Inferior parietal cortex (tissue), 1 donor: ENCODE measurements around the gene WIPI1.
"Not testable (repeated sequence)": the region's sequence is repeated elsewhere in the genome, so short reads cannot be mapped to it uniquely, and the experiment has no call there.

Experiments used
- DNase-seq: peaks from one replicate; pipeline ENCODE4 v3.0.0-alpha.2; 2016; ENCODE audit errors: extremely low spot score

The WIPI1 gene

DNA sequence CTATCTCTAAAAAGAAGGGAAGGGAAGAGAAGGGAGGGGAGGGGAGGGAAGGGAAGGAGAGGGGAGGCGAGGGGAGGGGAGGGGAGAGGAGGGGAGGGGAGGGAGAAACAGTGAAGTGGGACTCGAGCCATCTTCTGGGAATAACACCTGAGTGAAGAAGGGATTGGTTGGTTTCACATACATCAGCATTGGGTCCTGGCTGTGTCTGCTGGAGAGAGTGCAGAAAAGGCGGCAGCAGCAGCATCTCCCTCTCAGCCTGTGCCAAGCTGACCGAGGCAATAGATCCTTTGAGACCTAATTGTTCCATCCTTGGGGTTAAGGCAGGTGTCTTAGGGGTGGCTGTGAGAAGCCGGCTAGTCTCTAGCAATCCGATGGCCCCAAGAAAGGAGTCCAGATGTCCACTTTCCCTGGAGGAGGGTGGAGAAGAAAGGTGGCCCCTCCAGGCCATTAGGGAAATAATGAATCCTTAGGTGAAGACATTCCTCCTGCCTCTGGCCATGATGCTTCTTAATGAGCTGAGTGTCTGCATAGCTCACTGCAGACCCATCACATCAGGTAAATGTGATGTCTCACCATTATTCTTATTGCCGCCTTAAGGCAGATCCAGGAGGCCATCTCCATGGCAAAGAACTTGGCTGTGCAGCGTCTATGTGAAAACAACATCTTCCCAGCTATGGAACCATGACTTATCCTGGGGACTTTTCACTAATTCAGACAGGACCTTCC lies 71.6 kb downstream of the WIPI1 start:
- DNase-seq = no peak

DNA sequence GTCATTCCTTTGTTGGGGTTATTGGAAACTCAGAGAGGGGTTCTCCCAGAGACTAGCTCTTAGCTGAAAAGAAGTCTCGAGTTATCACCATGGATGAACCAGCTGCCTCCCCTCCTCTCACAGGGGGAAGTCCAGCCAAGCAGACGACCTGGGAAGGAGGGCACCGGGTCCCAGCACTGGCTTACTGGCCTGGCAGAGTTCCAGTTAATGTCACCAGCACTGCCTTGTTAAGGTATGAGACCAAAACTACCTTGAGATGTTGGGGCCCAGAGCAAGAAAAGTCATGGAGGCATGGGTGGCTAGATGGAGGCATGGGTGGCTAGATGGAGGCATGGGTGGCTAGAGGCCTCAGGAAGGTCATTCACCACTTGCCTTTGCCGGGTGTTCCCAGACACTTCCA lies 72.4 kb downstream of the WIPI1 start:
- DNase-seq = no peak

DNA sequence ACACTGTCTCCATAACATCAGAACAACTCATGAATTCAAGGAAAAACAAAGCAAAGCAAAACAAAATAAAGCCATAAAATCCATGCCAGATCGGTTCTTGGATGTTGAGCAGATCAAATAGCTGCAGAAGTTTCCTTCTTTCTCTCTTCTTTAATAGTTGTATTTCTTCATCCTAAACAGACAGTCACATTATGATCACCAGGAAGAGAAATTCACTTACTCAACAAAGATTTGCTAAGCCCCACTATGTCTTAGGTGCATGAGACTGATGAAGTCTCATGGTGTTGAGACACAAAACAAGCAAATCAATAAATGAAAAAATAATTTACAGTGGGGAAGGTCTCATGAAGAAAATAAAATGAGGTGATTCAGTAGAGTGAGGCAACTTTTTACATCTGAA lies 72.8 kb downstream of the WIPI1 start:
- no peak for DNase-seq

DNA sequence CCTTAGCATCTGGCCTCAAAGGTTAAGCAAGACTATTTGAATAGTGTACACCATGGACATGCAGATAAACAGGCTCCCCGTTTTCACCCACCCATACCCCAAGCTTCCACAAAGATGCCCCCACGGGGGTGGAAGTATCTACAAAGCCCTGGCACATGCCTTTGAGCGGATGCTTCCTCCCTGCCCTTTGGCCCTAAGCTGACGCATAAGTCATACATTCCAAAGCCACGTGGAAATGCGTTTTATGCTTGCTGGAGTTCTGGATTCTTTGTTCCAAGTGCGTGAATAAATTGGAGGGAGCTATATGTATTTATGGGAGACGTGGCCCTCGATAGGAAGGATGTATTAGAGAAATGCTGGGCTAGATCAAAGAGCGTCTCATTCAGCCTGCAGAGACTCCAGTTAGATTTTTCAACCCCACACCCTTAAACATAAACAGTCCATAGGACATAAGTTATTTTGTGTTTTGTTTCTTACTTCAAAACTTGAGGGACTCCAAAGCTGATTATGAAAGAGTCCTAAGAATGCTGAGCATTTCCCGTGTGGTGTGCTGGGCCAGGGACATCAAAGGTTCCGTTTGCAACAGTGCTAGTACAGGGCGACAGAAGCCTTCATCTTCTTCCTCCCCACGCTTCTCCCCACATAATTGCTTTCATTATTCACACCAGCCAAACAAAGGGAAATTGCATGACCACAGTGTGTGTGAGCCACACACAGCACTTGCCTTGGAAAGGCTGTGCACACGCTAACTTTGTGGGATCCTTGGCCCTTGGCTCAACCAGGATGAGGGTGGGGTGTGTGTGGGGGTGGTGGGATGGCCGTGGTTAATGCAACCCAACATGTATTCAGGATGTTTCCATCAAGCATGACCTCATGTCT lies 73.6 kb downstream of the WIPI1 start:
- DNase-seq = no peak

DNA sequence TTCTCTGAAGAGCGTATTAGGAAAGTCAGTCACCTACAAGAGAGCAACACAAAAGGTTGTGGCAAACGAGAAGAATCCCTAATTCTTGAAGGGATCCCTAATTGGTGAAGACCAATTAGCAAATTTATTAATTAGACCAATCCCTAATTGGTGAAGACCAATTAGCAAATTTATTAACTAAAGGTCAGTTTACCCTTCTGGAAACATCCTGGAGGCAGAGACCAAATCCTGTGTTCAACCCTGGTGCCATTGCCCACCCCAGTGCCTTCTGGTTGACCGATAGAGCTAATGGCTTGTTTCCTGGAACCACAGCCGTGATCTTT lies 74.2 kb downstream of the WIPI1 start:
- no peak for DNase-seq

DNA sequence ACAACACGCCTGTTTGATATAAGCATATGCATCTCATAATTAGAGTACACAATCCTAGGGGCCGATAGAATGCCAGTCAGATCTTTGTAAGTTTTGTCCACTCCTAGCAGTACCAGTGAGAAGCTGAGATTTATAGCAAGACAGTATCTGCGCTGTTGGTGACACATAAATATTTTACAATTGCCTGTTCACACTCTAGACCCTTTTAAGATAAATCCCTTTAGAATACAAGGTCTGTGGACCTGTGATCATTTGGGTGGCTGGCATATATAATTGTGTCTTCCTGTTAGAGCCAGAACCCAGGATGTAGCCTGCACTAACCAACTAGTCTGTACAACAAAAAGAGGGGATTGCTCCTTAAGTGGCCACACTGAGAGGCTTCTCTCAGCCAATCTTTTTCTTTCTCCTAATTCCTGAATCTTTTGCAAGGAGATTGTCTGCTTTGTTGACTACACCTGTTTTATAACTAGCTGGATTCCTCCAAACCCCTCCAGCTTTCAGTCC lies 74.7 kb downstream of the WIPI1 start:
- DNase-seq = no peak

DNA sequence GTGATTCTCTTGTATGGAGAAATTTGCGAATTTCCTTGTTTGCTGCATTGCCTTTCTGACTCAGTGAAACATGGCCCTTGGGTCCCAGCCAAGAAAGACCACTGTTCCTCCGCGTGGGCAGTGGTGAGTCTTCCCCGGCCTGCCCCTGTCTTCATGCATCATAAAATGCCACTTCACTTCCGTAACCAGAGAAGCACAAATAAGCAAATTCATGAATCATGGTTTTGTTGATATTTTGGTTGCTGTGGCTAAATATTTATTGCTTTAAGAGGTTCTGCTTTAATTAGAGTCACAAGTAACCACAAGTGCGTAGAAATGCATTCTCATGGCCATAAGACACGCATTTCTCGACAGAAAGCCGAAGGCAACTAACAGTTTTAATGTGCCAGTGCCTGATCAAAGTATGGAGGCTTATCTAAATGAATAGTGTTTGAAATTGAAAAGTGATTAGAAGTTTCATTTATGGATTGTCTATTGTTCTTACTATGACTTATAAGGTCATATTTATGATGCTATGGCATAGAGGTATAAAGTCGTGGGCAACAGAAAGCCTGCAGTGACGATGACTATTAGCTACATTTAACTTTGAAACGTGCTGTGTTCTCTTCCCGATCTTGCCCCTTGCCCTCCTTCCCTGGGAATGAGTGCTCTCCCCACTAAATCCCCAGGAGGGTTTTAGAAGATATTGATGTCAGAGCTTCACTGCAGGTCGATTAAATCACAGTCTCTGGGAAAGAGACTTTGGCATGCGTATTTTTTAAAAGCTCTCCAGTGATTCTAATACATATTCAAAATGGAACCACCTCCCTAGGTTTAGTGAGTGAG lies 76.0 kb downstream of the WIPI1 start:
- DNase-seq = no peak

DNA sequence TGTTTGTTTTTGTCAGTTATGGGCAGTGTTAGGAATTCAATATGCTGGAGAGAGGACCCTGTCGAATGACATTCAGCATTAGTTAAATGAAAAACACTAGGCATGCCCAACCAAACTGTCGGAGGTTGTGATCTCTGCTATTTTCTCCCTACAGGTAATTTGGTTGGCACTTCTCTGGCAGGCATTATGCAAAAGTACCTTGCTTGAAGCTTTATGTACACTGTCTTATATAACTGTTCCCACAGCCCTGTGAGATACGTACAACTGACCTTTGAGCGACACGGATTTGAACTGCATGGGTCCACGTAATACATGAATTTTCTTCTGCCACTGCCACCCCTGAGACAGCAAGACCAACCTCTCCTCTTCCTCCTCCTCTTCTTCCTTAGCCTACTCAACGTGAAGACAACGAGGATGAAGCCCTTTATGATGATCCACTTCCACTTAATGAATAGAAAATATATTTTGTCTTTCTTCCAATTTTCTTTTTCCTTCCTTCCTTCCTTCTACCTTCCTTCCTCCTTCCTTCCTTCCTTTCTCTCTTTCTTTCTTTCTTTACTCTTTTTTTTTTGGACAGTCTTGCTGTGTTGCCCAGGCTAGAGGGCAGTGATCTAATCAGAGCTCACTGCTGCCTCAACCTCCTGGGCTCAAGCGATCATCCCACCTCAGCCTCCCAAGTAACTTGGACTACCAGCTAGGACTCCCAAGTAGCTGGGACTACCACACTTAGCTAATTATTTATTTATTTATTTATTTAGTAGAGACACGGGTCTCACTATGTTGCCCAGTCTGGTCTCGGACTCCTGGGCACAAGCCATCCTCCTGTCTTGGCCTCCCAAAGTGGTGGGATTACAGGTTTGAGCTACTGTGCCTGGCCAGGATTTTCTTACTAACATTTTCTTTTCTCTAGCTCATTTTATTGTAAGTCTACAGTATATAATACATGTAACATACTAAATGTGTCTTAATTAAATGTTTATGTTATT lies 77.3 kb downstream of the WIPI1 start:
- no peak for DNase-seq

DNA sequence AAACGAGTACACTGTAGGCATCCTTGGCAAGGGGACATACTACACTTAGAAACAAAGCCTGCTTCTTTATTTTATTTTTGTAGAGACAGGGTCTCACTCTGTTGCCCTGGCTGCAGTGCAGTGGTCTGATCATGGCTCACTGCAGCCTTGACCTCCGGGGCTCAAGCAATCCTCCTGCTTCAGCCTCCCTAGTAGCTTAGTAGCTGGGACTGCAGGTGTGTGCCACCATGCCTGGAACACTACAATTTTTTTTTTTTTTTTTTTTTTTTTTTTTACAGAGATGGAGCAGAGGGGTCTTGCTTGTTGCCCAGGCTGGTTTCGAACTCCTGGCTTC lies 78.2 kb downstream of the WIPI1 start:
- DNase-seq = no peak

DNA sequence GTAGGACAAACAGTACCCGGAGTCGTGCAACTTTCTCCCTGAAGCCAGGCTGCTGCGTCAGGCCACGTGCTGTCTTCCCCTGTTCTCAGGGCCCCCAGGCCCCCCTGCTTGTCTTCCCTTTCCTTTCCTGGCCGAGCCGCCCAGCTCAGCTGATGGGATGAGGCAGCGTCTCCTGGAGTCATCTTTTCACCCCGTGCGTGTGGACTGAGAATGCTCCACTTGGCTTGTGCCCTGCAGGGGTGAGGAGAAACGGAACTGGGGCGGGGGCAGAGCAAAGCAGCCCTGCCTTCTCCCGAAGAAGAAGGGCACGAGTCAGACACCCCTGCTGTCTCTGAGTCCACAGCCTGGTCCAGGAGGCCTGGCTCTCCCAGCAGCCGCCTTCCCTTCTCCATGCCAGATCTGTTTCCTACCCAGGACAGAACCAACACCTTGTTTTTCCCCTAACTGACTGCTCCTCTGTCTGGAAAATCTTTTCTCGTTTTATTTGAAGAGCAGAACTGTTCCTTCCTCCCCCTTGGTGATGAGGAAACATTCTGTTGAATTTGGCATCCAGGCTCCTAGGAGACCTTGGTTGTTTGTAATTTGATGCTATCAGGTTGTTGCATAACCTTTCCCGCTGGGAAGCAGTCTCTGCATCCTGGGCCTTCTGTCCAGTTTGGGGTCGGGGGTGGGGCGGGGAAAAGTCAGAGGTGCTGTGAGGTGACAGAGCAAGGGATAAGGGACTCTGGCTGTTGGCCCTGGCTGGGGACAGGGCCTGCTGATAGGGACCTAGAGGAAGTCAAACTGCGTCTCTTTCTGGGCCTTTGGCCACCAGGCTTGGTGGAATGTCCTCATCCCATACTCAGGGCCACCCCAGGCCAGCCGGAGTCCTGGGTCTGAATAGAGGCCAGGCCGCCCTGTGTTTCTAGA lies 78.8 kb downstream of the WIPI1 start:
- no peak for DNase-seq

DNA sequence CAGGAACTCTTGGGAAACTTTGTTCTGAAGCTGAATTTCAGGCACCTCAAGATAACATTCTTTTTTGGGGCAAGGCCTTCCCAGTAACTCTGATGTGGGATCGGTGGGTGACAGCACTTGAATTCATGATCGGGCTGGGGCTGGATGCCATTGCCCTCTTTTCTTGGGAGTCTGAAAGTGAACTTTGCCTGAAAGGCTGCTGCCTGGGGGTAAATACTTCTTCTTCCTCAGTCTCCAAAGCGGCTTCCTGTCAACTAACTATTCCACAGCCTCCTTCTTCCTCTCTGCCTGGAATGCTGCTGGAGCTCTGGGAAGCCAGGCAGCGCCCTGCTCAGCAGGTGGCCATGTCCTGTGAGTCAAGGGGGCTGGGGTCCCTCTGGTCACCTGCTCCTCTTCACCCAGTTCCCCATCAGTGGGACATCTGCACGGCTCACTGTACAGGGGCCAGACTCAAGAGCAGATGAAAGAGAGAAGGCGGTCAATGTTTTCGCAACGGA lies 79.5 kb downstream of the WIPI1 start:
- no peak for DNase-seq

DNA sequence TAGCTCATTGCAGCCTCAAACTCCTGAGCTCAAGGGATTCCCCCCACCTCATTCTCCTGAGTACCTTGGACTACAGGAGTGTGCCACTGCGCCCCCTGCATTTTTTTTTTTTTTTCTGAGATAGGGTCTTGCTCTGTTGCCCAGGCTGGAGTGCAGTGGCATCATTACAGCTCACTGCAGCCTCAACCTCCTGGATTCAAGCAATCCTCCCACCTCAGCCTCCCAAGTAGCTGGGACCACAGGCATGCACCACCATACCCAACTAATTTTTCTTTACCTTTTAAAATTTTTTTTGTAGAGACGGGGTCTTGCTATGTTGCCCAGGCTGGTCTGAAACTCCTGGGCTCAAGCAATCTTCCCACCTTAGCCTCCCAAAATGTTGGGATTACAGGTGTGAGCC lies 81.1 kb downstream of the WIPI1 start:
- DNase-seq = not testable (repeated sequence)

DNA sequence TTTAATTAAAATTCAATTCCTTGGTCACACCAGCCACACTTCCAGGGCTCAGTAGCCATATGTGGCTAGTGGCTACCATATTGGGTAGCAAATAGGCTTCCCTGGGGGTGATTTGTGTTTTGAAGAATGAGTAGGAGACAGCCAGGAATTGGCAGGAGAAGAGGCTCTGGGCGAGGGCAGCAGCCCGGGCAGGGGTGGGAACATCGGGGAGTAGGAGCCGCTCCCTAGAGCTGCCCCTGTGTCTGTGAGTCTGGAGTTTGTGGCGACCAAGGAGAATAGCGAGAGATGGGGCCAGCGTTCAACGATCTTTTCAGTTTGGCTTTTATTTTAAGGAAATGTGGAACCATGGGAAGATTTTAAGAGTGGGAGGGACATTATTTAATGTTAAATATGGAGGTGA lies 81.7 kb downstream of the WIPI1 start:
- no peak for DNase-seq
